ENCODE measurements around the gene TMEM170A. TPM values are rescaled to one million over a fixed set of nuclear protein-coding genes. Genes with fewer than 3 reads are reported as not detected.
A peak's percentile ranks its signal among the peaks of the same experiment; 100 is the strongest.

TMEM170A gene
- total and polyA plus RNA-seq, 2 donors (not counting 1 experiment from before 2014, with no cell fraction given), result 21.8 to 37.9 TPM

- H3K4me1 ChIP-seq (ENCODE audit: control insufficient read depth in 2 of 2, insufficient read depth in 2 of 2, low read length in 2 of 2), result peaks cover 0 to 3% of the 10 kb centered on the region in 2 donors
- no peaks in the 10 kb centered on the region for H3K9me3 ChIP-seq (ENCODE audit: control extremely low read depth in 1 of 3, control insufficient read depth in 2 of 3, insufficient read depth in 1 of 3, low read length in 2 of 3)
- no peak overlapping the region for H3K4me2 ChIP-seq (replicated peaks; ENCODE audit: low read depth, low read length, poor library complexity, severe bottlenecking)
- DNase-seq, result no peak
- H4K20me1 ChIP-seq (ENCODE audit: control insufficient read depth, insufficient read depth, low read length, poor library complexity, severe bottlenecking), result no peaks in the 10 kb centered on the region
- H3K27ac ChIP-seq (ENCODE audit: low read length in 2 of 2), result peak overlapping the region in 1 of 2 donors; percentile 40
- no peak overlapping the region for H3K4me3 ChIP-seq (ENCODE audit: control extremely low read depth in 1 of 5, extremely low read depth in 1 of 5, insufficient read depth in 1 of 5, low read depth in 2 of 5, low read length in 4 of 5)
- peak; percentile 72 for ATAC-seq (ENCODE audit: low read depth)
- TF ChIP-seq EZH2 (IDR thresholded peaks at IDR 0.05; ENCODE audit: borderline replicate concordance, insufficient read depth, low read depth, low read length, poor library complexity, severe bottlenecking), result no peak
- no peak for TF ChIP-seq CTCF (IDR thresholded peaks at IDR 0.05)
- H3K79me2 ChIP-seq (ENCODE audit: control insufficient read depth, insufficient read depth, low read length), result no peaks in the 10 kb centered on the region
- intact Hi-C loops (cut with micrococcal nuclease), result no loop called here
- H2AFZ ChIP-seq (ENCODE audit: insufficient read depth, low read depth, low read length, poor library complexity, severe bottlenecking), result no peak overlapping the region
- H3K9me3 Mint-ChIP-seq (ENCODE audit: insufficient read depth), result no peaks in the 10 kb centered on the region
- POLR2A ChIA-PET, result interaction anchor here (0.7 kb wide), 1 partner anchor 31 kb away, joined by 4 read pairs; no protein-coding TSS in a partner anchor
- no peak overlapping the region for H3K9ac ChIP-seq (ENCODE audit: low read length)
- 99% methylated on average over 4 of the region's 7 CpGs for WGBS (ENCODE audit: insufficient coverage)
- peak overlapping the region; percentile 74 for H3K27ac Mint-ChIP-seq
- H3K27me3 ChIP-seq (replicated peaks in 1 of 4; ENCODE audit: control extremely low read depth in 1 of 4, control insufficient read depth in 3 of 4, insufficient read depth in 4 of 4, low read length in 3 of 4), result no peaks in the 10 kb centered on the region
- H3K27me3 Mint-ChIP-seq, result peaks cover 4% of the 10 kb centered on the region
- no peaks in the 10 kb centered on the region for H3K36me3 ChIP-seq (replicated peaks in 1 of 2; ENCODE audit: control extremely low read depth in 1 of 2, control insufficient read depth in 1 of 2, extremely low read depth in 1 of 2, insufficient read depth in 2 of 2, low read length in 1 of 2)
- peak overlapping the region; percentile 54 for H3K4me3 Mint-ChIP-seq
- CTCF ChIA-PET, result interaction anchor here (2.4 kb wide), 1 partner anchor 32 kb away, joined by 11 read pairs; no protein-coding TSS in a partner anchor
- peaks cover 31% of the 10 kb centered on the region for H3K4me1 Mint-ChIP-seq
Observed at GRCh38 chr16:75485230-75486013, 20.9 kb upstream of the TMEM170A start.

- ChIA-PET CTCF (interaction anchor here (0.5 to 1.0 kb wide), 2 partner anchors 11 to 845 kb away, joined by 3 read pairs; no protein-coding TSS in a partner anchor), POLR2A (no interaction called here)
- intact Hi-C loops (cut with micrococcal nuclease), result no loop called here
- Histone ChIP-seq H3K79me2 (ENCODE audit: control insufficient read depth, insufficient read depth, low read length) (no peaks in the 10 kb centered on the region), H3K4me1 (ENCODE audit: control insufficient read depth in 2 of 2, insufficient read depth in 2 of 2, low read length in 2 of 2) (peaks cover 0 to 3% of the 10 kb centered on the region in 2 donors), H3K4me3 (ENCODE audit: control extremely low read depth in 1 of 5, extremely low read depth in 1 of 5, insufficient read depth in 1 of 5, low read depth in 2 of 5, low read length in 4 of 5) (no peak overlapping the region), H3K4me2 (replicated peaks; ENCODE audit: low read depth, low read length, poor library complexity, severe bottlenecking) (no peak overlapping the region), H3K36me3 (replicated peaks in 1 of 2; ENCODE audit: control extremely low read depth in 1 of 2, control insufficient read depth in 1 of 2, extremely low read depth in 1 of 2, insufficient read depth in 2 of 2, low read length in 1 of 2) (no peaks in the 10 kb centered on the region), H3K9me3 (ENCODE audit: control extremely low read depth in 1 of 3, control insufficient read depth in 2 of 3, insufficient read depth in 1 of 3, low read length in 2 of 3) (no peaks in the 10 kb centered on the region), H4K20me1 (ENCODE audit: control insufficient read depth, insufficient read depth, low read length, poor library complexity, severe bottlenecking) (no peaks in the 10 kb centered on the region), H3K9ac (ENCODE audit: low read length) (no peak overlapping the region), H3K27me3 (replicated peaks in 1 of 4; ENCODE audit: control extremely low read depth in 1 of 4, control insufficient read depth in 3 of 4, insufficient read depth in 4 of 4, low read length in 3 of 4) (no peaks in the 10 kb centered on the region), H2AFZ (ENCODE audit: insufficient read depth, low read depth, low read length, poor library complexity, severe bottlenecking) (no peak overlapping the region), H3K27ac (ENCODE audit: low read length in 2 of 2) (no peak overlapping the region)
- TF ChIP-seq CTCF (IDR thresholded peaks at IDR 0.05), result no peak
- TF ChIP-seq EZH2 (IDR thresholded peaks at IDR 0.05; ENCODE audit: borderline replicate concordance, insufficient read depth, low read depth, low read length, poor library complexity, severe bottlenecking), result no peak
- Mint-ChIP-seq H3K27me3 (peaks cover under 1% of the 10 kb centered on the region), H3K4me1 (peaks cover 25% of the 10 kb centered on the region), H3K9me3 (ENCODE audit: insufficient read depth) (no peaks in the 10 kb centered on the region), H3K27ac (no peak overlapping the region), H3K4me3 (no peak overlapping the region)
- DNase-seq, result no peak
- 100% methylated on average over 2 of the region's 2 CpGs for WGBS (ENCODE audit: insufficient coverage)
- no peak for ATAC-seq (ENCODE audit: low read depth)
Observed at GRCh38 chr16:75483222-75483621, 18.7 kb upstream of the TMEM170A start.

Data from B cell (primary cell).